GM12864 (cell line): Measurements from ENCODE around the gene DPAGT1.

ENCODE experiments used
- DNase-seq: peaks from one replicate; pipeline ENCODE4 v3.0.0-alpha.2; 2011; ENCODE audit warnings: low read depth
- H3K4me3 ChIP-seq: 2 replicates; pipeline ENCODE4 v1.5.1; 2011; ENCODE audit warnings: mild to moderate bottlenecking, low read depth, low read length, control low read depth
- CTCF ChIP-seq: IDR thresholded peaks from 2 replicates; pipeline ENCODE4 v1.5.1; 2011; ENCODE audit warnings: low read depth, mild to moderate bottlenecking, moderate library complexity, low read length, control low read depth, inconsistent platforms; ENCODE audit errors: missing control alignments

DPAGT1 gene

GRCh38 chr11:119093942-119094815 is 7.5 kb downstream of the DPAGT1 start:
- H3K4me3 ChIP-seq = peak overlapping the region; percentile 77
- TF ChIP-seq CTCF = no peak
- DNase-seq = no peak

- H3K4me3 ChIP-seq = peak overlapping the region; percentile 77
- TF ChIP-seq CTCF = no peak
- DNase-seq = no peak
Measured at GRCh38 chr11:119092880-119093842, 8.5 kb downstream of the DPAGT1 start.

- peak overlapping the region; percentile 77 for H3K4me3 ChIP-seq
- no peak for DNase-seq
- TF ChIP-seq CTCF = no peak
Measured at GRCh38 chr11:119091966-119092879, 9.4 kb downstream of the DPAGT1 start.

GRCh38 chr11:119091178-119091577 is 10.5 kb downstream of the DPAGT1 start:
- H3K4me3 ChIP-seq = no peak overlapping the region; the same call in 1 of the 2 replicates
- DNase-seq = no peak
- no peak for TF ChIP-seq CTCF

- H3K4me3 ChIP-seq = no peak overlapping the region
- no peak for TF ChIP-seq CTCF
- no peak for DNase-seq
Measured at GRCh38 chr11:119089319-119089718, 12.3 kb downstream of the DPAGT1 start.

- no peak for DNase-seq
- TF ChIP-seq CTCF = no peak
- no peak overlapping the region for H3K4me3 ChIP-seq
Measured at GRCh38 chr11:119088406-119088805, 13.2 kb downstream of the DPAGT1 start.
